ENCODE data around the gene LCE2C. TPM values are rescaled to one million over a fixed set of nuclear protein-coding genes. Genes with fewer than 3 reads are reported as not detected.
A peak's percentile ranks its signal among the peaks of the same experiment; 100 is the strongest.

The LCE2C gene
- total and polyA plus RNA-seq, 2 donors from 2014 or later, result not detected

DNA sequence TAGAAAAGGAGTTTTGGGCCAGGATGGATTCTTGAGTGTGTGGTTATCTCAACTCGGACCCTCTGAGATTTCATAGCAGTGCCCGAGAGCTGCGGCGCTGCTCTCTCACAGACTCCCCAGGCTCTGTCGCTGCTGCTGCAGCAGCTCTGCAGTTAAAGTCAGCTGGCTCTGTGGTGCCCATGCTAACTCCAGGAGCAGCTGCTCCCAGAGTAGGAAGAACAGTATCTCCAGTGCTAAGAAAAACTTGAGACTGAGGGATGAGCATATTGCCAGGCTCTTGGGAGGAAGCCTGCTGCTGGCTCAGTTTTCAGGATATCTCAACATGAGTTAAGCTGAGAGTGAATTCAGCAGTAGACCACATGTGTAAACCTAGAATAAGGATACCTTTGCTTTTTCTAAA lies 7.4 kb upstream of the LCE2C start:
- no peak overlapping the region for H3K9ac ChIP-seq (ENCODE audit: low read length in 3 of 3)
- no peaks in the 10 kb centered on the region for H3K4me1 ChIP-seq (ENCODE audit: control insufficient read depth in 2 of 3, insufficient read depth in 2 of 3, low read depth in 1 of 3, low read length in 3 of 3)
- intact Hi-C loops (cut with DNase I), result no loop called here
- FAIRE-seq (no peak), DNase-seq (no peak)
- H3K4me3 ChIP-seq (ENCODE audit: low read length in 3 of 3), result no peak overlapping the region
- no peaks in the 10 kb centered on the region for H3K36me3 ChIP-seq (ENCODE audit: control insufficient read depth in 2 of 3, insufficient read depth in 3 of 3, low read length in 3 of 3)
- no peak overlapping the region for H3K27ac ChIP-seq (ENCODE audit: low read depth in 2 of 2, low read length in 2 of 2)
- no peaks in the 10 kb centered on the region for H3K27me3 ChIP-seq (ENCODE audit: control insufficient read depth, insufficient read depth, low read length)
- TF ChIP-seq, protein P1, sequence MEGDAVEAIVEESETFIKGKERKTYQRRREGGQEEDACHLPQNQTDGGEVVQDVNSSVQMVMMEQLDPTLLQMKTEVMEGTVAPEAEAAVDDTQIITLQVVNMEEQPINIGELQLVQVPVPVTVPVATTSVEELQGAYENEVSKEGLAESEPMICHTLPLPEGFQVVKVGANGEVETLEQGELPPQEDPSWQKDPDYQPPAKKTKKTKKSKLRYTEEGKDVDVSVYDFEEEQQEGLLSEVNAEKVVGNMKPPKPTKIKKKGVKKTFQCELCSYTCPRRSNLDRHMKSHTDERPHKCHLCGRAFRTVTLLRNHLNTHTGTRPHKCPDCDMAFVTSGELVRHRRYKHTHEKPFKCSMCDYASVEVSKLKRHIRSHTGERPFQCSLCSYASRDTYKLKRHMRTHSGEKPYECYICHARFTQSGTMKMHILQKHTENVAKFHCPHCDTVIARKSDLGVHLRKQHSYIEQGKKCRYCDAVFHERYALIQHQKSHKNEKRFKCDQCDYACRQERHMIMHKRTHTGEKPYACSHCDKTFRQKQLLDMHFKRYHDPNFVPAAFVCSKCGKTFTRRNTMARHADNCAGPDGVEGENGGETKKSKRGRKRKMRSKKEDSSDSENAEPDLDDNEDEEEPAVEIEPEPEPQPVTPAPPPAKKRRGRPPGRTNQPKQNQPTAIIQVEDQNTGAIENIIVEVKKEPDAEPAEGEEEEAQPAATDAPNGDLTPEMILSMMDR (IDR thresholded peaks at IDR 0.05; ENCODE audit: borderline replicate concordance, extremely low read depth, insufficient read depth), result no peak
- H3K9me3 ChIP-seq (ENCODE audit: control insufficient read depth in 2 of 3, insufficient read depth in 1 of 3, low read length in 3 of 3), result no peaks in the 10 kb centered on the region

DNA sequence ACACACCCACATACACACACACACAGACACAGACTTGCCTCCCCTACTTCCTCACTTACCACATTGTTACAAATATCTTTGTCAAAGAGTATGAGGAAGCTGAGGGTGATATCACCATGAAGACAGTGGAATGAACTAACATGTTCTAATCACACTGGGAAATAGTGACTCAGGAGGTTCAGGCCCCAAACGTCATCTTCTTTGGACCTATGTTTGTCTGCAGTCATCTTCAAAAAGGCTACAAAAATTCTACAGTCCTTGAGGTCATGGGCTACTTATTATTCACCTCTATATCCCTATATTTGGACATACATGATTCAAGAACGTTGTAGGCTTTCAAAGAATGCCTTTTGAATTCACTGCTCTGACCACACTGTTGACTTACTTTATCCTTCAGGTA lies 2.1 kb upstream of the LCE2C start:
- Histone ChIP-seq H3K9me3 (ENCODE audit: control insufficient read depth in 2 of 3, insufficient read depth in 1 of 3, low read length in 3 of 3) (no peaks in the 10 kb centered on the region), H3K27me3 (ENCODE audit: control insufficient read depth, insufficient read depth, low read length) (no peaks in the 10 kb centered on the region), H3K9ac (ENCODE audit: low read length in 3 of 3) (no peak overlapping the region), H3K27ac (ENCODE audit: low read depth in 2 of 2, low read length in 2 of 2) (no peak overlapping the region), H3K4me1 (ENCODE audit: control insufficient read depth in 2 of 3, insufficient read depth in 2 of 3, low read depth in 1 of 3, low read length in 3 of 3) (no peaks in the 10 kb centered on the region), H3K4me3 (ENCODE audit: low read length in 3 of 3) (no peak overlapping the region), H3K36me3 (ENCODE audit: control insufficient read depth in 2 of 3, insufficient read depth in 3 of 3, low read length in 3 of 3) (no peaks in the 10 kb centered on the region)
- intact Hi-C loops (cut with DNase I), result no loop called here
- DNase-seq (no peak), FAIRE-seq (no peak)
- TF ChIP-seq, protein P1 (IDR thresholded peaks at IDR 0.05; ENCODE audit: borderline replicate concordance, extremely low read depth, insufficient read depth), result no peak

DNA sequence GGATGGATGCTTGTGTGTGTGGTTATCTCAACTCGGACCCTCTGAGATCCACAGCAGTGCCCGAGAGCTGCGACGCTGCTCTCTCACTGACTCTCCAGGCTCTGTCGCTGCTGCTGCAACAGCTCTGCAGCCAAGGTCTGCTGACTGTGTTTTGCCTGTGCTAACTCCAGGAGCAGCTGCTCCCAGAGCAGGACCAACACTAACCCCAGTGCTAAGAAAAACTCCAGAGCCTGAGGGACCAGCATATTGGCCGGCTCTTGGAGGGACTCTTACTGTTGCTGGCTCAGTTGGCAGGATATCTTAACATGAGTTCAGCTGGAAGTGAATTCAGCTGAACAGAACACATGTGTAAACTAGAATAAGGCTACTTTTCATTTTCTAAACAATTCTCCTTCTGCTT lies 4.4 kb downstream of the LCE2C start:
- H3K4me1 ChIP-seq (ENCODE audit: control insufficient read depth in 2 of 3, insufficient read depth in 2 of 3, low read depth in 1 of 3, low read length in 3 of 3), result no peaks in the 10 kb centered on the region
- DNase-seq (peak in 2 of 5 donors; percentile 12 to 14), FAIRE-seq (no peak)
- H3K9me3 ChIP-seq (ENCODE audit: control insufficient read depth in 2 of 3, insufficient read depth in 1 of 3, low read length in 3 of 3), result no peaks in the 10 kb centered on the region
- H3K36me3 ChIP-seq (ENCODE audit: control insufficient read depth in 2 of 3, insufficient read depth in 3 of 3, low read length in 3 of 3), result no peaks in the 10 kb centered on the region
- TF ChIP-seq, protein P1 (IDR thresholded peaks at IDR 0.05; ENCODE audit: borderline replicate concordance, extremely low read depth, insufficient read depth), result no peak
- no peak overlapping the region for H3K4me3 ChIP-seq (ENCODE audit: low read length in 3 of 3)
- H3K27ac ChIP-seq (ENCODE audit: low read depth in 2 of 2, low read length in 2 of 2), result no peak overlapping the region
- H3K9ac ChIP-seq (ENCODE audit: low read length in 3 of 3), result no peak overlapping the region
- intact Hi-C loops (cut with DNase I), result no loop called here
- no peaks in the 10 kb centered on the region for H3K27me3 ChIP-seq (ENCODE audit: control insufficient read depth, insufficient read depth, low read length)

DNA sequence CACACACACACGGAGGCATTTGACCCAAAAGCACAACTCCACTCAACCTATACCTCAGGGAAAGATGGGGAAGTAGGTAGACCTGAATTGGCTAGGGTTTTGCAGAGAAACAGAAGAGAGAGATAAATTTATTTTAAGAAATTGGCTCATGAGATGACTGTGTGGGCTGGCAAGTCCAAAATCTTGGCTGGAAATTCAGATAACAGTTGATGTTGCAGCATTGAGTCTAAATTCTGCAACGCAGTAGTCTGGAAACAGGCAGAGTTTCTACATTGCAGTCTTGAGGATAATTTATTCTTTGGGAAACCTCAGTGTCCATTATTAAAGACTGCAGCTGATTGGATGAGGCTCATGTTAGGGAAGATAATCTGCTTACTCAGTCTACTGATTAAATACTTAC lies 6.5 kb downstream of the LCE2C start:
- FAIRE-seq, result no peak
- Histone ChIP-seq H3K27ac (ENCODE audit: low read depth in 2 of 2, low read length in 2 of 2) (no peak overlapping the region), H3K9me3 (ENCODE audit: control insufficient read depth in 2 of 3, insufficient read depth in 1 of 3, low read length in 3 of 3) (no peaks in the 10 kb centered on the region)

More for the DNA sequence above, 6.5 kb downstream of the LCE2C start:
- intact Hi-C loops (cut with DNase I), result no loop called here
- Histone ChIP-seq H3K4me1 (ENCODE audit: control insufficient read depth in 2 of 3, insufficient read depth in 2 of 3, low read depth in 1 of 3, low read length in 3 of 3) (no peaks in the 10 kb centered on the region), H3K9ac (ENCODE audit: low read length in 3 of 3) (no peak overlapping the region), H3K27me3 (ENCODE audit: control insufficient read depth, insufficient read depth, low read length) (no peaks in the 10 kb centered on the region), H3K36me3 (ENCODE audit: control insufficient read depth in 2 of 3, insufficient read depth in 3 of 3, low read length in 3 of 3) (no peaks in the 10 kb centered on the region), H3K4me3 (ENCODE audit: low read length in 3 of 3) (no peak overlapping the region)
- DNase-seq, result no peak
- TF ChIP-seq, protein P1 (IDR thresholded peaks at IDR 0.05; ENCODE audit: borderline replicate concordance, extremely low read depth, insufficient read depth), result no peak
